GM12878 (cell line): ENCODE data around the gene DDO. TPM values are rescaled to one million over a fixed set of nuclear protein-coding genes. Genes with fewer than 3 reads are reported as not detected.

ENCODE experiments used
- ATAC-seq: fragments of 200-7000 bp; cut with Tn5 transposase; 3 replicates; pipeline ENCODE4 v1.9.1; 2020; ENCODE audit warnings: mild to moderate bottlenecking, moderate library complexity
- BruUV-seq: library from RNA; stranded (reverse); fragments of 400-500 nt; replicated peaks from 2 replicates; lab custom pipeline; 2021; lab: Mats Ljungman, UMichigan
- CTCF ChIA-PET: fragments of 300-600 bp; sonication (Branson Sonifier 250); formaldehyde crosslinking; extraction: SDS; loops from one replicate; lab custom pipeline; 2021; ENCODE audit warnings: inconsistent platforms; lab: Yijun Ruan, JAX
- POLR2A ChIA-PET: fragments of 350-600 bp; formaldehyde crosslinking; extraction: SDS; loops from one replicate; lab custom pipeline; 2021; ENCODE audit warnings: inconsistent platforms; lab: Charles Lee
- RAD21 ChIA-PET: fragments of 300-600 bp; sonication (Branson Sonifier 250); formaldehyde crosslinking; loops from one replicate; lab custom pipeline; 2023; ENCODE audit warnings: antibody characterized with exemption; ENCODE audit not compliant: unreplicated experiment; lab: Charles Lee
- SMC1A ChIA-PET: fragments of 300-600 bp; sonication (Branson Sonifier 250); formaldehyde crosslinking; loops from one replicate; lab custom pipeline; 2023; ENCODE audit not compliant: unreplicated experiment, uncharacterized antibody; lab: Charles Lee
- DNase-seq: peaks from one replicate; pipeline ENCODE4 v3.0.0-alpha.2; 2011; ENCODE audit warnings: low read depth, low spot score
- FAIRE-seq: peaks from 3 replicates; lab custom pipeline; 2011; peaks lifted over from hg19 to GRCh38; lab: Jason Lieb, UNC
- H2AFZ ChIP-seq: 2 replicates; pipeline ENCODE4 v1.6.0; 2011; ENCODE audit warnings: low read depth, low read length, control low read depth; ENCODE audit not compliant: control insufficient read depth
- H3K27ac ChIP-seq: 2 replicates; pipeline ENCODE4 v1.5.1; 2011; ENCODE audit warnings: control low read depth; ENCODE audit not compliant: control insufficient read depth, insufficient read depth
- H3K27me3 ChIP-seq, 2 experiments: replicated peaks in 1 of 2; 2 replicates each; pipeline versions ENCODE4 v1.6.0 to v1.6.1; 2011; ENCODE audit warnings: low read length in 1 of 2; ENCODE audit not compliant: control insufficient read depth in 2 of 2, insufficient read depth in 2 of 2
- H3K36me3 ChIP-seq, 2 experiments: 2 replicates each; pipeline ENCODE4 v1.5.1; 2011; ENCODE audit warnings: low read length in 1 of 2; ENCODE audit not compliant: control insufficient read depth in 2 of 2, insufficient read depth in 2 of 2
- H3K4me1 ChIP-seq: 2 replicates; pipeline ENCODE4 v1.6.1; 2011; ENCODE audit warnings: mild to moderate bottlenecking, low read length, moderate library complexity, mixed read lengths; ENCODE audit not compliant: control insufficient read depth, insufficient read depth
- H3K4me2 ChIP-seq: 2 replicates; pipeline ENCODE4 v1.6.0; 2011; ENCODE audit warnings: control low read depth; ENCODE audit not compliant: control insufficient read depth, insufficient read depth
- H3K4me3 ChIP-seq: fragments of 200-600 bp; sonication (generic); 2 replicates; pipeline ENCODE4 v1.5.1; 2016
- H3K79me2 ChIP-seq: 2 replicates; pipeline ENCODE4 v1.6.0; 2011; ENCODE audit warnings: low read length; ENCODE audit not compliant: control insufficient read depth, insufficient read depth
- H3K9ac ChIP-seq: 2 replicates; pipeline ENCODE4 v1.8.0; 2011; ENCODE audit warnings: low read length, control low read depth, mixed read lengths; ENCODE audit not compliant: control insufficient read depth, insufficient read depth
- H3K9me3 ChIP-seq: replicated peaks from 3 replicates; pipeline ENCODE4 v1.5.1; 2011; ENCODE audit warnings: mild to moderate bottlenecking, low read length; ENCODE audit not compliant: control insufficient read depth, insufficient read depth
- H4K20me1 ChIP-seq: 2 replicates; pipeline ENCODE4 v1.6.0; 2011; ENCODE audit not compliant: control insufficient read depth, insufficient read depth
- CHD1 ChIP-seq: IDR thresholded peaks from 2 replicates; pipeline ENCODE4 v1.6.1; 2012; ENCODE audit warnings: low read depth, low read length, improper control_type of control experiment
- GABPA ChIP-seq: IDR thresholded peaks from 2 replicates; pipeline ENCODE4 v1.6.1; 2014; ENCODE audit warnings: antibody characterized with exemption, low read depth, mild to moderate bottlenecking, inconsistent platforms
- IRF4 ChIP-seq: IDR thresholded peaks from 2 replicates; pipeline ENCODE4 v1.6.1; 2011; ENCODE audit warnings: low read depth, low read length
- PAX8 ChIP-seq: fragments of 450-650 bp; IDR thresholded peaks from 2 replicates; pipeline ENCODE4 v1.6.1; 2017; ENCODE audit warnings: mild to moderate bottlenecking, moderate library complexity
- POLR2A ChIP-seq: IDR thresholded peaks from 2 replicates; pipeline ENCODE4 v1.6.1; 2011; ENCODE audit warnings: low read depth, mild to moderate bottlenecking, low read length
- SMARCA5 ChIP-seq: fragments of 450-650 bp; IDR thresholded peaks from 2 replicates; pipeline ENCODE4 v1.6.1; 2017; ENCODE audit warnings: mild to moderate bottlenecking
- SREBF1 ChIP-seq: IDR thresholded peaks from 2 replicates; pipeline ENCODE4 v1.6.1; 2012; ENCODE audit warnings: mild to moderate bottlenecking, low read length
- SREBF2 ChIP-seq: IDR thresholded peaks from 2 replicates; pipeline ENCODE4 v1.6.1; 2012; ENCODE audit warnings: mild to moderate bottlenecking, low read length
- SRF ChIP-seq, 2 experiments: IDR thresholded peaks; 2 replicates each; pipeline ENCODE4 v1.6.1; 2011; ENCODE audit warnings: low read depth in 2 of 2, low read length in 2 of 2, mild to moderate bottlenecking in 1 of 2, moderate library complexity in 1 of 2
- TBL1XR1 ChIP-seq: IDR thresholded peaks from 2 replicates; pipeline ENCODE4 v1.6.1; 2012; ENCODE audit warnings: low read depth, low read length, improper control_type of control experiment
- ZNF622 ChIP-seq: fragments of 450-650 bp; IDR thresholded peaks from 2 replicates; pipeline ENCODE4 v1.6.1; 2017; ENCODE audit warnings: mild to moderate bottlenecking, inconsistent platforms
- ZSCAN29 ChIP-seq: fragments of 450-650 bp; IDR thresholded peaks from 2 replicates; pipeline ENCODE4 v1.6.1; 2017; ENCODE audit warnings: mild to moderate bottlenecking, moderate library complexity
- ZZZ3 ChIP-seq: IDR thresholded peaks from 2 replicates; pipeline ENCODE4 v1.6.1; 2011; ENCODE audit warnings: low read depth; ENCODE audit not compliant: control insufficient read depth, insufficient read length
- WGBS: methylation state at CpG from one replicate; pipeline ENCODE4 v1.1.6; 2016; ENCODE audit warnings: low lambda C conversion rate; ENCODE audit not compliant: insufficient replicate concordance, insufficient coverage; ENCODE audit errors: missing lambda C conversion rate; 5-methylcytosine and 5-hydroxymethylcytosine counted together
- in situ Hi-C: fragments of 300-500 bp; cut with MboI; formaldehyde crosslinking; loops from 9 replicates; pipeline ENCODE4 v1.14.3; 2018; ENCODE audit warnings: mixed read lengths
- intact Hi-C: fragments of 100-400 bp; cut with micrococcal nuclease; formaldehyde crosslinking; loops from one replicate; pipeline ENCODE4 v1.14.2; 2022; ENCODE audit not compliant: unreplicated experiment
- polyA plus RNA-seq, 11 experiments: library from polyadenylated mRNA; depleted of rRNA in 4 of 11; unstranded in 6 of 11; stranded (reverse) in 5 of 11; fragments of >200 nt; fragmentation: Nextera tagmentation in 4 of 11; fragmentation: Illumina TruSeq in 1 of 11; extraction: Ambion mirVana in 4 of 11; extraction: Trizol in 1 of 11; gene quantifications; 1 replicate in 1 of 11; 2 replicates in 10 of 11; pipeline versions ENCODE4 v1.2.1 to v1.2.3, GENCODE V29; 2011 to 2016; ENCODE audit warnings: inconsistent platforms in 2 of 11, missing spikeins in 2 of 11, low read depth in 1 of 11
- total RNA-seq, 4 experiments: library from RNA; depleted of rRNA in 3 of 4; stranded (reverse); fragments of >200 nt in 3 of 4; fragmentation: Illumina TruSeq in 1 of 4; extraction: Trizol in 1 of 4; gene quantifications; 2 replicates each; pipeline versions ENCODE4 v1.2.1 to v1.2.3, GENCODE V29; 2013 to 2021
- TF ChIP-seq, protein P1 (sequence below): fragments of 150-350 bp; IDR thresholded peaks from 2 replicates; pipeline ENCODE4 v1.6.1; 2014; ENCODE audit warnings: mild to moderate bottlenecking, low read depth, low read length
- TF ChIP-seq, protein P2 (sequence below): fragments of 450-650 bp; conservative IDR thresholded peaks from 2 replicates; pipeline ENCODE4 v1.6.1; 2017; ENCODE audit warnings: mild to moderate bottlenecking, moderate library complexity
- TF ChIP-seq, protein P3 (sequence below): fragments of 450-650 bp; IDR thresholded peaks from 2 replicates; pipeline ENCODE4 v1.6.1; 2017; ENCODE audit warnings: low read depth, mild to moderate bottlenecking, moderate library complexity

The DDO gene
- total and polyA plus RNA-seq, 10 of the 15 experiments (the other 5 are each of a cell fraction or from before 2014, with no cell fraction given) = 0.04 to 0.14 (median 0.09) TPM; not detected in 6

DNA sequence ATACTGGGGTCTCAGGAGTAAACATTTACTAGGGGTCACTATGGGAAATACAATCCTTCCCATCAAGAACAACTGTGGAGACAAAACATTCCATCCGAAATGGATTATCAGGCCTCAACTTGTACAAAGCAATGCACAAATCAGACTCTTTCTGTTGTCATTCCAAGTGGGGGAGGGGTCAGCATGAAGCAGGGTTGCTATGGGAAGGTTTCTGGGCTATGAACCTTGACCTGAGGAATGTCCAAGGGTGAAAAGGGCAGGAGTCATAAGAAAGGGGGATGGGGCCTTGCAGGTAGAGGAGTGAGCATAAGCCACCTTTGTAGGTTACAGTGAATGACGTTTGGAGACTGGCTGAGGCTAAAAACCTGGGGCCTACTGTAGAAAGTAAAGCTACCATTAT lies 60.4 kb downstream of the DDO start:
- intact Hi-C loops (no loop called here), in situ Hi-C loops (no loop called here)
- Histone ChIP-seq H3K9ac (no peak overlapping the region), H3K27me3 (peaks cover 7 to 20% of the 10 kb centered on the region in 2 experiments; a peak in 3 of 4 replicates), H3K79me2 (no peaks in the 10 kb centered on the region), H3K27ac (no peak overlapping the region), H3K4me1 (no peaks in the 10 kb centered on the region), H3K9me3 (no peaks in the 10 kb centered on the region), H3K36me3 (no peaks in the 10 kb centered on the region), H3K4me3 (no peak overlapping the region), H2AFZ (no peak overlapping the region), H4K20me1 (no peaks in the 10 kb centered on the region), H3K4me2 (no peak overlapping the region)
- ChIA-PET POLR2A (no interaction called here), SMC1A (no interaction called here), RAD21 (no interaction called here), CTCF (interaction anchor here (1.4 kb wide), 1 partner anchor 30 kb away, joined by 4 read pairs; no protein-coding TSS in a partner anchor)
- TF ChIP-seq SREBF2 (no peak), TBL1XR1 (no peak), GABPA (no peak), SMARCA5 (no peak), SREBF1 (no peak)
- TF ChIP-seq, protein P1, sequence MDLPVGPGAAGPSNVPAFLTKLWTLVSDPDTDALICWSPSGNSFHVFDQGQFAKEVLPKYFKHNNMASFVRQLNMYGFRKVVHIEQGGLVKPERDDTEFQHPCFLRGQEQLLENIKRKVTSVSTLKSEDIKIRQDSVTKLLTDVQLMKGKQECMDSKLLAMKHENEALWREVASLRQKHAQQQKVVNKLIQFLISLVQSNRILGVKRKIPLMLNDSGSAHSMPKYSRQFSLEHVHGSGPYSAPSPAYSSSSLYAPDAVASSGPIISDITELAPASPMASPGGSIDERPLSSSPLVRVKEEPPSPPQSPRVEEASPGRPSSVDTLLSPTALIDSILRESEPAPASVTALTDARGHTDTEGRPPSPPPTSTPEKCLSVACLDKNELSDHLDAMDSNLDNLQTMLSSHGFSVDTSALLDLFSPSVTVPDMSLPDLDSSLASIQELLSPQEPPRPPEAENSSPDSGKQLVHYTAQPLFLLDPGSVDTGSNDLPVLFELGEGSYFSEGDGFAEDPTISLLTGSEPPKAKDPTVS = no peak
- ATAC-seq = no peak
- WGBS = 0% methylated on average over 2 of the region's 2 CpGs
- FAIRE-seq = no peak
- DNase-seq = no peak
- no TSS peak for BruUV-seq

DNA sequence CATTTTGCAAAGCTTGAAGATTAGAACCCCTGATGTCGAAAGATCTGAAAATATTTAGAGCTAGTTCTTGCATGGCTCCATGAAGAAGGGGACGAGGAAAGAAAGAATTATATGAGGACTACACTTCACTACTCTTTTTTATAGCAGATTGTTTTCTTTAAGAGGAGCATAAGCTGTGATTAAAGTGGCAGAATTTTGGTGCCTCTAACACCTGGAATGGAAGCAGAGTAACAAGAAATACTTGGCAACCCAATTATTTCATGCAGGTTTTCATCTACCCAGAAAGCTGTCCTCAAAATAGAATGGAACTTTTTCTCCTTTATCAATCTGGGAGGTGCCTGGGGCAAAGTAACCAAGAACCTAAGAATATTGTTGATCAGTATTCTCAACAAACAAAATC lies 61.2 kb downstream of the DDO start:
- Histone ChIP-seq H3K9ac (no peak overlapping the region), H3K27ac (no peak overlapping the region), H4K20me1 (no peaks in the 10 kb centered on the region), H3K4me1 (no peaks in the 10 kb centered on the region), H3K27me3 (peaks cover 7 to 16% of the 10 kb centered on the region in 2 experiments; a peak in 3 of 4 replicates), H3K4me3 (no peak overlapping the region), H3K9me3 (no peaks in the 10 kb centered on the region), H3K4me2 (no peak overlapping the region), H2AFZ (no peak overlapping the region), H3K79me2 (no peaks in the 10 kb centered on the region), H3K36me3 (no peaks in the 10 kb centered on the region)
- ATAC-seq = no peak
- ChIA-PET POLR2A (no interaction called here), CTCF (interaction anchor here (0.6 to 1.4 kb wide), 4 partner anchors 11 to 661 kb away, joined by 3 to 4 read pairs (median 4); no protein-coding TSS in a partner anchor), RAD21 (no interaction called here), SMC1A (no interaction called here)
- 21% methylated on average over 2 of the region's 2 CpGs for WGBS
- intact Hi-C loops (no loop called here), in situ Hi-C loops (no loop called here)
- no peak for FAIRE-seq
- BruUV-seq = no TSS peak
- no peak for DNase-seq
- TF ChIP-seq POLR2A (no peak), ZSCAN29 (no peak), ZZZ3 (no peak), ZNF622 (no peak), PAX8 (no peak), SRF (IDR thresholded peaks at IDR 0.05; ENCODE audit: low read depth in 2 of 2, low read length in 2 of 2) (no peak), IRF4 (no peak), CHD1 (no peak)
- TF ChIP-seq, protein P2, sequence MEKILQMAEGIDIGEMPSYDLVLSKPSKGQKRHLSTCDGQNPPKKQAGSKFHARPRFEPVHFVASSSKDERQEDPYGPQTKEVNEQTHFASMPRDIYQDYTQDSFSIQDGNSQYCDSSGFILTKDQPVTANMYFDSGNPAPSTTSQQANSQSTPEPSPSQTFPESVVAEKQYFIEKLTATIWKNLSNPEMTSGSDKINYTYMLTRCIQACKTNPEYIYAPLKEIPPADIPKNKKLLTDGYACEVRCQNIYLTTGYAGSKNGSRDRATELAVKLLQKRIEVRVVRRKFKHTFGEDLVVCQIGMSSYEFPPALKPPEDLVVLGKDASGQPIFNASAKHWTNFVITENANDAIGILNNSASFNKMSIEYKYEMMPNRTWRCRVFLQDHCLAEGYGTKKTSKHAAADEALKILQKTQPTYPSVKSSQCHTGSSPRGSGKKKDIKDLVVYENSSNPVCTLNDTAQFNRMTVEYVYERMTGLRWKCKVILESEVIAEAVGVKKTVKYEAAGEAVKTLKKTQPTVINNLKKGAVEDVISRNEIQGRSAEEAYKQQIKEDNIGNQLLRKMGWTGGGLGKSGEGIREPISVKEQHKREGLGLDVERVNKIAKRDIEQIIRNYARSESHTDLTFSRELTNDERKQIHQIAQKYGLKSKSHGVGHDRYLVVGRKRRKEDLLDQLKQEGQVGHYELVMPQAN = no peak
- TF ChIP-seq, protein P3, sequence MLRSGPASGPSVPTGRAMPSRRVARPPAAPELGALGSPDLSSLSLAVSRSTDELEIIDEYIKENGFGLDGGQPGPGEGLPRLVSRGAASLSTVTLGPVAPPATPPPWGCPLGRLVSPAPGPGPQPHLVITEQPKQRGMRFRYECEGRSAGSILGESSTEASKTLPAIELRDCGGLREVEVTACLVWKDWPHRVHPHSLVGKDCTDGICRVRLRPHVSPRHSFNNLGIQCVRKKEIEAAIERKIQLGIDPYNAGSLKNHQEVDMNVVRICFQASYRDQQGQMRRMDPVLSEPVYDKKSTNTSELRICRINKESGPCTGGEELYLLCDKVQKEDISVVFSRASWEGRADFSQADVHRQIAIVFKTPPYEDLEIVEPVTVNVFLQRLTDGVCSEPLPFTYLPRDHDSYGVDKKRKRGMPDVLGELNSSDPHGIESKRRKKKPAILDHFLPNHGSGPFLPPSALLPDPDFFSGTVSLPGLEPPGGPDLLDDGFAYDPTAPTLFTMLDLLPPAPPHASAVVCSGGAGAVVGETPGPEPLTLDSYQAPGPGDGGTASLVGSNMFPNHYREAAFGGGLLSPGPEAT = no peak
